Stimulated activated CD4-positive, alpha-beta T cell treated with anti-CD3 and anti-CD28 coated beads, TNF-alpha, amount 100 ng/mL, for 4 hours (primary cell): Measurements from ENCODE around the gene SVIL.
"Not testable (repeated sequence)": the region's sequence is repeated elsewhere in the genome, so short reads cannot be mapped to it uniquely, and the experiment has no call there.

ENCODE experiments used
- DNase-seq, 3 experiments: peaks; one replicate each; pipeline ENCODE4 v3.0.0-alpha.2; 2020; ENCODE audit warnings: low read depth in 3 of 3

The SVIL gene

GRCh38 chr10:29539412-29539811 is 95.4 kb downstream of the SVIL start:
- no peak for DNase-seq

GRCh38 chr10:29537799-29538198 is 97.0 kb downstream of the SVIL start:
- no peak for DNase-seq

GRCh38 chr10:29536691-29537090 is 98.1 kb downstream of the SVIL start:
- not testable (repeated sequence) for DNase-seq

- no peak for DNase-seq
Measured at GRCh38 chr10:29535778-29536453, 98.9 kb downstream of the SVIL start.

DNA sequence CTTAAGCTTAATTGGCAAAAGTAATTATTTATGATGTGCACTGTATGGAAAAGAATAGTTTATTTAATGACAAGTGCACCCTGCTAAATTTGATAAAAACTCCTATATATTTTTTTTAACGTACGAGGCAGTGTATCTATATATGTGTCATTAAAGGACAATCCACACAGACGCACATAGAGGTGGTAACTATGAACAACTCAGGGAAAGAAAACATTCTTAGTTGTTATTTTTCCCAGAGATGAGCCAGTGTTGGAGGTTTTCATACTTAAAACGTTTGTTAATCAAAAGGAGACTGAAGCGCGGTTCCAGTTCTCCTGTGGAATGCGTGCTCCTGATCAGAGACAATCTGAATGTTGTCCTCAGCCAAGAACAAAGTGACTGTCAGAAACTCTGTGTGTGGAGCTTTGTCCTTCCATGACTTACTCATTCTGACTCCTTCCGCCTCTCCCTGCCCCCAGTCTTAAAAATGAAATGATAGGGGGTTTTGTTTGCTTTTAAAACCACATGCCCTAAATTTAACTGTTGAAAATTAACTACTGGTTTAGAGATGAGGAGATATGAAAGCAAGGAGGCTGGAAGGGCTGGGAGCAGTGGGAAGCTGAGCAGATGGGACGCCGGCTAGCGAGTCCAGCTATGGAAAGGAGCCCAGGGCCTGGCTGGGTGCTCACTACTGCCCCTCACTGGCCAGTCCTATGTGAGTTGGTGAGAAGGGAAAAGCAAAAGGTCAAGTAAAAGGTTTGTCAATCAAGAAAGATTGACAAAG is 99.6 kb downstream of the SVIL start:
- no peak for DNase-seq

DNA sequence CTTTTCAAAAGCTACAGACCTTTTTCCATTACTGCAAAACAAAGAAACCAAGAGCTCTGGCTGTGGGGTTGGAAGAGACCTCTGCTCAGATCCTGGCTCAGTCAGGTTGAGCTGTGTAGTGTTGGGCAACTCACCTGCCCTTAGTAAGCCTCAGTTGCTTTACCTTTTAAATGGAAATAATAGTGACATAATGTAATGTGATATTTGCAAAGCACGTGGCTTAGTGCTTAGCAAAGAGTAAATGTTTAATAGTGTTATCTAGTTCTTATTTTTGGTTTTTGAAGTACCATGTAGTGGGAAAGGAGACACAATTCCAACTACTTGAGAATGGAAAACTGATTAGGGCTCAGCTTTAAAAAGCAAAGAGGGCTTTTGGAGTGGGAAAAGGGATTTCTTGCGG is 100.2 kb downstream of the SVIL start:
- DNase-seq, result no peak

DNA sequence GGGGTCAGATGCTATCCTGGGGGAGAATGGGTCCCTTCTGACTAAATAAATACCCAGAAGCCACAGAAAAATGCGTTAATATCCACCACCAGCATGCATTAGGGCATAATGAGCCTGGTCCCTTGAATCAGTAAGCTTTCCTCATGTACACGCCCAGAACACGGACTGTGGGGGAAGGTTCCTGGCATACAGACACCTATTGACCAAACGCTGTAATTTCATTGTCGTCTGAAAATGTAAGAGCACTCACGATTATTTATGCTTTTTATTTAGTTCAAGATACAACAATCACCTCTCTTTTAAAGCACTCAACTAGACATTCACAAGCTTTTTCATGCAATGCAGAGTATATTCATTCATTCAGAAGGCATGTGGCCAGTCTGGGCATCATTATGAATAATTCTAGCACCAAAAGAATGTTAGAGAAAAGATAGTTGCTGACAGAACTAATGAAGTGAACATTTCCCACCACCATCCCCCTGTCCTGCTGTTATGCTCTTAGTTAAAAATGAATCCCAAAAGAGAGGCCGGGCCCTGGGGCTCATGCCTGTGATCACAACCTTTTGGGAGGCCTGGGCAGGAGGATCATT is 101.0 kb downstream of the SVIL start:
- no peak for DNase-seq

DNA sequence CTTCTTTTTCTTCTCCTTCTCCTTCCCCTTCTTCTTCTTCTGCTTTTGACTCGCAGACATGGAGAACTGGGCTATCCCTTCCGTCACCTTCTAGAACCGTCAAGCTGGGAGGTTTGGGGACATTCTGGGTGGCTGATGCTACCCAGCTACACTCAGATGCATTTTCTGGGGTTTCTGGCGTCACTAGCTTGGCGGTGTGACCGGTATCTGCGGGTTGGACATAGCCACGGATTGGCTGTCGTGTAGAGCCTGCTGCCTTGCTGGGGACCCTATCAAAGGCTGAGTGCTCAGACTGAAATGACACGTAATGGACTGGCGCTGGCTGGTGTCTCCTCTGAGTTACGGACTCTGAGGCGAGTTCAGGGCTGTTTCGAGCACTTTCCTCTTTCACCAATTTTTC is 101.7 kb downstream of the SVIL start:
- no peak for DNase-seq

DNA sequence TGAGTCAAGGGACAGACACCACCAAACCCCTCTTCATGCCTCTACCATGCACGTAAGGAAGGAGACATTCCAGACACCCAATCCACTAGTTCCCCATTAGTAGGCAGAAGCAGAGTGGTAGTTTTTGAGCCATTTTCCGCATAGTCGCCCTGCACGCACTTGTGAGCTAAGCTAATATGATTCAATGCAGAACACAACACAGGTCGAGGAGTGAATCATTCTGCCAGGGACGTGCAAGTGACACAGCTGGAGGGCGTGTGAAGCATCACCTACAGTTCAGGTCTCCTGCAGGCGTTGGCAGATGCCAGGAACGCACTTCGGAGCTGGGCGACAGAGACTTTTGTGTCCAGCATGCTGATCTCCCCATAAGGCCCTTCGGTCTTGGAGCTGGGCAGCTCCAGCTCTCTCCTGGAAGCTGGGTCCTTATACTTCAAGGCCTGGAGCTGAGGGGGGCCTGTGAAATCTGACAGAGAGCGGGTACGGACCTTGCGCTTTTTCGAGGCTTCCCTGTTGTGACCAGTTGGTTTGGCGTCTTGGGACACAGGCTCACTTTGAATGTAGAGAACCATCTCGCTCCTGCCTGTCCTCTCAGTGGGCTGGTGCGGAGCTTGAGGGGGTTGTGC is 102.4 kb downstream of the SVIL start:
- DNase-seq, result no peak

- no peak for DNase-seq
Measured at GRCh38 chr10:29530112-29530976, 104.4 kb downstream of the SVIL start.

DNA sequence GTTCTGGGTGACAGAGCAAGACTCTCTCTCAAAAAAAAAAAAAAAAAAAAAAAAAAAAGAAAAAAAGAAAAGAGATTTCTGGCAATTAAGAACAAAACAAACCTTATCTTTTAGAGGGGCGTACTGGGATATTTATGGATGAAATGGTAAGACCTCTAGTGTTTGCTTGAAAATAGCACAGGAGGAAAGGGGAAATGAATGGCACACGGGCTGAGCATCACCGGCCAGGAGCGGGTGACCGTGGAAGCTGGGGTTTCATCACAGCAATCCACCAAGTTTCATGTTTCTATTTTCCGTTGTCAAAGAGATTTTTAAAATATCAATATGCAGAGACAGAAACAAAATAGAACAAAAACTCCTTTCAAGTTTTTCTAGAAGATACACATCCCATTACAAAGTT is 105.6 kb downstream of the SVIL start:
- DNase-seq, result no peak

DNA sequence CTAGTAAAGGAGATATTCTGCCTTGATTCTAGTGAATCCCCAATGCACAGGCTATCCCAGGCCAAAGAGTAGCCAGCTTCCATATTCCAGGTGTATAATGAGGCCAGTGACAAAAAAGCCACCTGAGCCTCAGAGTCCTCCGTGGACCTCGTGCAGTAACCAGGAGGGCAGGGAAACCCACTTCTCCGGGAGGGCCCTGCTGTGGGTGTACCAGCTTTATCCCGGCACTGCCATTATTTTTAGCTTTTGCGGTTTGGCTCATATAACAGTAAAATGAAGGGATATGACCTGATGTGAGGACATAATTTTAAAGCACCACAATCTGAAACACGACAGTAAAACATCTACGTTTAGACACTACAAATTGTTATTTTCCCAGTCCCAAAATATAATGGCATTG is 109.0 kb downstream of the SVIL start:
- DNase-seq, result no peak

DNA sequence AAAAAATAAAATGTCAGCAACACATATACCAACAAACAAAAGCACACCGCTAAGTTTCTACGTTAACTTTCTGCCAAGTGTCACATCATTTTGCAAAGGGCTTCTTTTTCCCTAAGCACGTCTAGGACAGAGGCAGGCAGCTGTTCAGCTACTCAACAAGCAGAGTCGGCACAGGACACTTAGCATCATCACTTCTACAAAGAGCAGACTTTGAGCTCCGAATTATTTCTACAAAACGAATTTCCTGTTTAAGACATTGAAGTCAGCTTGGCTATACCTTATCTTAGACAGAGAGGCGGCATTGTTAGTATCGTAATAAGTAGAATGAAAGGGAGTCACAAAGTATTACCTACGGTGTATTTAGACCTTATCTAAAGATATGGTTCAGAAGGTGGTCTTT is 110.1 kb downstream of the SVIL start:
- no peak for DNase-seq

- no peak for DNase-seq
Measured at GRCh38 chr10:29524294-29524693, 110.5 kb downstream of the SVIL start.

DNA sequence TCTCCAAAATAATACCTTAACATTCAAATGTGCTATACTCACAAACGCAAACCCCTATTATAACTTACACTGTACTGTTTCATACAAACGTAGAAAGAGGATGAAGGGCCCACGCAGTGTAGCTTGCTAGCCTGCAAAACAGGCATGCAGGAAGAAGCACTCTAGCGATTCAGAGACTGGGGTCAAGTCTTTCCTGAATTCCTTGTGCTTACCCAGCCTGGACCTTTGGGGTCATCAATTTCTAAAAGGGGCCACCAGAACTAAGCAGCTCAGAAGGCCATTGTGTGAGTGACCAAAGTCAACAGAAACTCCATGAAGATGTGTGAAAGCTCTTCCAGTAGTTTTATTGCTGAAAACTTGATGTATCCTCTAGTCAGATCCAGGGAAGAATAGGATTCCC is 111.9 kb downstream of the SVIL start:
- no peak for DNase-seq

- no peak for DNase-seq
Measured at GRCh38 chr10:29522061-29522855, 112.5 kb downstream of the SVIL start.

- no peak for DNase-seq
Measured at GRCh38 chr10:29519659-29520058, 115.1 kb downstream of the SVIL start.

GRCh38 chr10:29517352-29517923 is 117.3 kb downstream of the SVIL start:
- no peak for DNase-seq

DNA sequence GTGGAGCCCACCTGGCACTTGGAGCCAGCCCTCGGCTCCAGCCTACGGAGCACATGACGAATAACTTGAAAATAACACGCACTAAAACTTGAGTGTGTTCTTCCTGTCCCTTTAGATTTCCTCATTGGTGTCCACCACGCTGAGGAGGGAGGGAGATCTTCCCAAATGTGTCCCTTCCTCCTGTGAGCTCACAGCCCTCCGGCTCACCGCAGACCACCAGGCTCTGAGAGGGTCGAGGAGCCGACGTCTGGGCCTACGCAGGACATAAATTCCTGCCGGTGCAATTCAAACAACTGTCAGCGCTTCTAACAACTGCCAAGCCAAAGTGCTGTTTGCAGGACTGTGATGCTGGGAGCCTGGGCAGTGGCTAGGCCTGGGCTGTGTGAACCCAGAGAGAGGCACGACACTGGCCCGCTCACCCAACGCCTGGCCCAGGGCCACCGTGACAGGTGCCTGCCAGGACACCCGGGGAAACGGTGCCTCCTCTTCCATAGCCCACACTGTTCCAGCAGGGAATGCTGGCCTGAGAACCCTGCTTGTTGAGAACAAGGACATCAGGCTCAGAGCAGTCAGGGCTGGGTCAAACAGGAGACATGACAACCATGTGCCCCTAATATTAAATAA is 118.3 kb downstream of the SVIL start:
- not testable (repeated sequence) for DNase-seq

- not testable (repeated sequence) for DNase-seq
Measured at GRCh38 chr10:29515879-29516278, 118.9 kb downstream of the SVIL start.
